Kidney tubule cell (primary cell): ENCODE measurements around the gene GMNC.
"Not testable (repeated sequence)": the region's sequence is repeated elsewhere in the genome, so short reads cannot be mapped to it uniquely, and the experiment has no call there.

ENCODE experiments used
- DNase-seq: peaks from one replicate; pipeline ENCODE4 v3.0.0-alpha.2; 2018; ENCODE audit warnings: low spot score

GMNC gene, protein sequence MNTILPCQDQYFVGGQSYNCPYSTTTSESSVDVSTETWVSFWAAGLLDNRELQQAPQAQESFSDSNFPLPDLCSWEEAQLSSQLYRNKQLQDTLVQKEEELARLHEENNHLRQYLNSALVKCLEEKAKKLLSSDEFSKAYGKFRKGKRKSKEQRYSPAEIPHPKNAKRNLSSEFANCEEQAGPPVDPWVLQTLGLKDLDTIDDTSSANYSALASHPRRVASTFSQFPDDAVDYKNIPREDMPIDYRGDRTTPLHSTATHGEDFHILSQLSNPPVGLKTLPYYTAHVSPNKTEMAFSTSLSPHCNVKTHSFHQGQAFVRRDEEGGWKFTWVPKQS

DNA sequence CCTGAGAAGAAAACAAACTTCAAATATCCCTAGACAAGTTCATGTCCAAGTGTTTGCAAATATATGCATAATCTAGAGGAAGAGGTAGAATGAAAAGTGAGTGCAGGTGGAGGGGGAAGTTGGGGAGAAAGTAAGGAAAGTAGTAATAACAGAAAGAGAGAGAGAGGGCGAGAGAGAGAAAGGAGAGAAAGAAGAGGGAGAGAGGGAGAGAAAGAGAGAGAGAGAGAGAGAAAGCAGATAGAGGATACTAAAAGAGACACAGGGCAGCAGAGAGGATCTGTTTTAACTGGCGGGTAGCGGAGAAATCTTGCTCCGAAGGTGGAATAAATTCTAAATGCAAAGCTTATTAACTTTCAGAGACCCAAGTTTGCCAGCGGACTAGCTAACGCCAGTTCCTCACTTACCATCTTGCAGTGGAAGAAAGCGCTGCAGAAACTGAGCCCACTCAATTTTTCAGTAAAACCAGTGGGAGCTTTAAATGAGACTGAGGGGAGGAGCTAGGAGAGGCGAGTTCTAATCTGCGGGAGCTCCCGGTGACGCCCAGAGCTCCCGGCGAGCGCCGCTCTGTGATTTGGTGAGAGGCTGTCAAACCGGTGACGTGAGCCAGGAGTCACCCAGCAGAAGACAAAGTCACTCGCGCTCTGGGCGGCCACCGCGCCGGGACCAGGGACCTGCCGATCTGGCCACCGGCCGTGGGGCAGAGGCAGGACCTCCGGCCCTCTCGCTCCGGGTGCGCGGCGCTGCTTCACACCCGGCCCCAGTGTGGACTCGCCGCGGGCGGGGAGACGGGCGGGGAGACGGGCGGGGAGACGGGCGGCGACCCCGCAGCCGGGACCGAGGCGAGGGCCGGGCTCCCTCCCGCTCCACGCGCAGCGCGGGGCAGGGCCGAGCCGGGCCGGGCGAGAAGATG lies at the start of gene GMNC:
TSS of gene GMNC (minus strand) at position 486 of the 910 bp plus-strand sequence. CDS start at position 407, 79 bp downstream.
- peak; percentile 89 for DNase-seq

DNA sequence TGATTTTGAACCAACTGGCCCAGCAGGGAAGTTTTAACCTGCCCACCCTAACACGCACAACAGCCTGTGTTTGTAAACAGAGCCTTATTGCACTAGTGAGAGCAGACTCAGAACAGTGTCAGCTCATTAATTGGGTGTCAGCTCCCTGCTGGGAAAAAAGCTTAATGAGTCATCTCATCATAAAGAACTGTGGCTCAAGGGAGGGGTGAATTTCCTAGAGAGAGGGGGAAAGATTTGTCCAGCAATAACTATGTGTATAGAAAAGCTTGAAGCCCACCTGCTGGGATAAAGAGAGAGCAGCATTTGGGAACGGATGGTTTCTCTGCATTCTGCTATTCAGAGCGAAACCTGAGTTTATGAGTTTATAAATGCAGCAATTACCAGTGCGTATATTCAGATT lies 48.9 kb upstream of the GMNC start:
- DNase-seq = no peak

DNA sequence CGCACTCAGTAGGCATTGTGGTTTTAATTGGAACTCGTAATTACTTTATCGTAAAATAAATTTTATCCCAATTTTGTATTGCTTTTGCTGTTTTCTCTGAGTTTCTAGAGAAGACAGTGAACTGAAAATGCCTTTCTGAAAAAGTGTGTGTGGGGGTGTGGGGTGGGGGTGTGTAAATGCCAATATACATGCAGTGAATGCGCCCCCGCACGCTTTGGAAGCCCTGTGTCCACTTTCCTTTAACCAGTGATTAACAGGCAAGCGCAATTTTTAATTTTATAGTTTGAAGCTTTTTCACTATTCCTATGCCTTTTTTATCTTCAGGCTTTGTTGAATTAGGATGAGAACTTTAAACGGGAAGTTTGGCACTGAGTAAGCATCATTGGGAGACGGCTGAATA lies 47.4 kb upstream of the GMNC start:
- no peak for DNase-seq

DNA sequence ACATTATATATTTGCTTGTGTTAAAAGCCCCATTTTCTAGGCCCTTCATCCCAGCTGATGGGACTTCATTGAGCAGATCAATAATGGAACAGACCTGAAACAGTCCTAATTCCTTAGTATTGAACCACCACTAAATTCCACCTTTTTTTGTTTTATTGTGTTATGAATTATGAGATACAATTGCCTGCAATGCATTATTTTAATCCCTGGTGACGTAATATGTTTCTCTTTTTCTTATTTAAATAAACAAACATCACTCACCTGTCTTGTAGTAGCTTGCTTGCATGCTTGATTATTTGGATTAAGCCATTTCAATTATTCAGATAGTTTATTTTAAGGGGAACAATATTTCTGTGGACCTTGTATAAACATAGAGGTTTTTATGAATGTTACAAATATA lies 40.7 kb upstream of the GMNC start:
- no peak for DNase-seq

DNA sequence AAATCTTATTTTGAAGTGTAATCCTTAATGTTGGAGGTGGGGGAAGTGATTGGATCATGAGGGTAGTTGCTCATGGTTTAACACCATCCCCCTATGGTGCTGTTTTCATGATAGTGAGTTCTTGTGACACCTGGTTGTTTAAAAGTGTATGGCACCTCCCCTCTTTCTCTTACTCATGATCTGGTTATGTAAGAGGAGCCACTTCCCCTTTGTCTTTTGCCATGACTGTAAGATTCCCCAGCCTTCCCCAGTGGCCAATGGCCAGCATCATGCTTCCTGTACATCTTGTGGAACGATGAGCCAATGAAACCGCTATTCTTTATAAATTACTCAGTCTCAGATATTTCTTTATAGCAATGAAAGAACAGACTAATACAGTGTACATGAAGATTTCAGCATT lies 39.8 kb upstream of the GMNC start:
- peak; percentile 9 for DNase-seq

DNA sequence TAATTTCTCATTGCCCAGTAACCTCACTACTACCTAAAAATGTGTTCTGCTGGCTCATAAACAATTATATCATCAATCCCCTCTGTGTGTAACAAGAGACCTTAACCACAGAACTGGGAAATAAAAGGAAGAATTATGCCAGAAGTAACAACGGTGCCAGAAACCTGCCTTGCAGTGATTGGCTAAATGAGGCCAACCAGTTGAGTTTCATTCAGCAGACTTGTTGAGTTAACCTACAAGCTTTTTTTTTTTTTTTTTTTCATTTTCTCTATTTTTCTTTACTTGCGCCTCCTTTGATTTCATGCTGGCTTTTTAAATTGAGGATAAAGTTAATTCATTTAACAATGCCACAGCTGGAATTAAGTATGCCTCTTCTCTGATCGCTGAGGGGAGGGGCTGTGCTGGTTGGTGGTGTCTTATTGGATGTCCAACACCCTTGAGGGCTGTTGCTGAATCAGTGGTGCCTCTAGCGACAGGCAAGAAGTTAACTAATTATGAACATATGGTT lies 30.0 kb upstream of the GMNC start:
- no peak for DNase-seq

DNA sequence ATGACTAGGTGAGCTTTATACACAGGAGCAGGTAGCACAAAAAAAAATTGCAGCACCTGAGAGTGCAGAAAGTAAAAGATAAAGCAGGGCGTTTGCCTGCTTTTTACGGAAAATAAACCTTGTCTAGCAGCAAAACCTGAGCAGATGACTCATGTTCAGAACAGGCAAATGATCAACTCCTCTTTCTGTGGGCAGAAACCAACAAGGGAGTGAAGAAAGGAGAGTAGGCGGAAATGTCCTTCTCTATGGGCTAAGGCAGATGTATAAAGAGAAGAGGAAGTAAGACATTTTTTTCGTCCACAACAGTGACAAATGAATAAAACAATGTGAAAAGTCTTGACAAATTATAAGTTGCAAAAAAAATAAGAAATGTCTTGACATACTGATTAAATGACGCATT lies 24.5 kb upstream of the GMNC start:
- peak; percentile 76 for DNase-seq

DNA sequence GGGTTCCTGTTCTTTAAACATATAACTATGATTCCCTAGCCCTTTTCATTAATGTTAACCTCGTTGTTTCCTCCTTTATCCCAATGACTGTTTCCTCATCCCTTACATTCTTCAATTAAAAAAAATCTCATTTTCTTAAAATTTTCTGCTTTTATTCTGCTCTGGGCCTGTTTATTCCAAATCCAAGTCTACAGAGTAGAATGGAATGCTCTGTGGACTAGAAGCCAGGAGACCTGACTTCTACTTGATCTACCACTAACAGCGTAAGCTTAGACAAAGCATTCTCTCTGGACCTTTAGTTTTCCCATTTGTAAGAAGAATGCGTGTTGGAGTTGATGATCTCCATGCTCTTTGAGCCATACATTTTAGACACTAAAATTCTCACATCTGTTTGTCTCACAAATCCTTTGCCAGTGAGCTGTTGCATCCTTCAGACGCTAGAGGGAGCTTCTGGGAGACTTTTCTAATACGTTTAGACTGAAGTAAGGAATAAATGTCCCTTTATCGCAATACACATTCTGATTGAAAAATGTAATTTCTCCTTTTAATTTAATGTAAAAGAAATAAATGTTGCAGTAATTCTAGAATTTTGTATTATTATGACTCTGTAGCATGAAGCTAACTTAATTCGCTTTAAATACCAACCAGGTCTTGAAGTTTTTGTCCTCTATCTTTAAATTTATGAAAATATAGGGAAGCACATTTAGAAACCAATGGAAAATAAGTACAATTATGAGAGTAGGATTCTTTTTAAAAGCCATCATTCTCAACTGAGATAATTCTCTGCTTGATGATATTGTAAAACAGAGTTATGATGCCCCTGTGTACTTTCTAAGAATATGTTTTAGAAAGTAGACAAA lies 21.7 kb upstream of the GMNC start:
- DNase-seq = peak; percentile 69

DNA sequence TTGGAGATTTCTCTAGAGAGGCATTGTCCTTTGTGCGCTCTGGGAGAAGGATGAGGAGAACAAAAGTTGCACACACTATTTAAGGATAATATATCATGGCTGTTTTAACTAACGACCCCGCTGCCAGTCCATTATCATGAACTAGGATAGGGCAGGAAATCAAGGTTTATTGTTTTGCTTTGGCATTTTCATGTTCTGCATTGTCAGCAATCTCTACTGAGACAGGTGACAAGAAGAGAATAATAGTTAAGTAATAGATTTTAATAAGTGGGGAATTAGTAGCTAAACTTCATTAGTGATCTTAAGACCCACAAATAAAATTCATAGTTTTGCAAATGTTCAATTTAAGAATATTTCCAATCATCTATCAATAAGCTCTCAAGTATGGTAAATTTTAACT lies 20.6 kb upstream of the GMNC start:
- DNase-seq = no peak

DNA sequence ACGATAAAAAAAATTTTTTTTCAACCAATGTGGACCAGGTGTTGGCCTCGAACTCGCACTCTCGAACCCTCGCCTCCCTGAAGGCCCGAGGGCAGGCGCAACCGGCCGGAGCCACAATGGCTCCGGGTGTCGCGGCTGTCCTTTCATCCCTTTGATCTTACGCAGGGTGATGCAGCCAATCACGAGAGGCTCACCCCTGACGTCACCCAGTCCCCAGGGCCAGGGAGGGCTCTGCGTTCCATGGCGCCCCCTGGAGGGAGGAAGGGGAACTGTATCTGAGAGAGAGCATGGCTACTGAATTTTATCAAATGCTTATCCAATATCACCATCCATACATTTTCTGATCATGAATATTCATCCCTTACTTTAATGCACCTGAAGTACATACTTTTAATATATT lies 15.4 kb upstream of the GMNC start:
- DNase-seq = no peak

DNA sequence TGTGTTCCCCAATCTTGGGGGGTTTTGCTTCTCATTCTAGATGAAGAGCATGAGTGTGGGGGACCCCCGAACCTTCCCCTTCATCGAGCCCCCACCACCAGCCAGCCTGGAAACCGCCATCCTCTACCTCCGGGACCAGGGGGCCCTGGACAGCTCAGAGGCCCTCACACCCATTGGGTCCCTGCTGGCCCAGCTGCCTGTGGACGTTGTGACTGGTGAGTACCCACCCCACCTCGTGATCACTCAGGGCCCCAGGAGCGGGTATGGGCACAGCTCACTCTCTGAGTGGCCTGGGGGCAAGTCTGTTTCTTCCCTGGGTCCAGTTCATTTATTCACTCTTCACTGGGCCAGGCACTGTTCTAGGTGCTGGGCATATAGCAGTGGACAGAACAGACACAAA lies 13.9 kb upstream of the GMNC start:
- DNase-seq = not testable (repeated sequence)

DNA sequence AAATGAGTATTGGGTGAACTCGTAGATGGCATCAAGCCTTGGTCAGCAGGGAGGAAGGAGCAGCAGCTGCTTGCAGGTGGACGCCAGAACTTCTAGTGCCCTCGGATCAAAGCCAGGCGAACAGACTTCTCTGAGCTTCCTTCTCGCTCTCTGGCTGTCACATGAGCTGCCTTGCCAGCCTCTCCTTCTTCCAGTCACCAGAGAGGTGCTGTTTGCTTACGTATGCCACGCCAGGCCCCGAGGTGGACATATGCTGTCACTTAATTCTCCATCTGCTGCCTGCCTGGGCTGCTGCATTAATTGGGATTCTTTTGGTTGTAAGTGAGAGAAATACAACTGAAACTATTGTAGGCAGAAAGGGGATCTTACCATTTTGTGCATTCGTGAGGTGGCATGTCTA lies 12.6 kb upstream of the GMNC start:
- not testable (repeated sequence) for DNase-seq

DNA sequence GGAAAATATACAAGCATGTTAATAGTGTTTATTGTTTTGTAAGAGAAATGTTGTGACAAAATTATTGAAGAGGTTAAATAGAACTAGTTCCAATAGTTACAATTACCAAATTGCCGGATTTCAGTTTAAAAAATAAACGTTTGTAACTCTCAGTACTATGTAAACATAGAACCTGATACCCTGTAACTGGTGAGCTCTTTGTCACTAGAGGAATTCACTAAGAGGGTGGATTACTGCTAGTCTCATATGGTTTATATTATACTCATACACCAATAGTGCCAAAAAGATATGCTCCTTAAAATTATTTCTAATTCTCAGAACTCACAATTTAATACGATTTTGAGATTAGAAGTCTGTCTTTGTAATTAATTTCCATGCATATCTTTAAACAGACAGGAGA lies 7.6 kb upstream of the GMNC start:
- DNase-seq = no peak

DNA sequence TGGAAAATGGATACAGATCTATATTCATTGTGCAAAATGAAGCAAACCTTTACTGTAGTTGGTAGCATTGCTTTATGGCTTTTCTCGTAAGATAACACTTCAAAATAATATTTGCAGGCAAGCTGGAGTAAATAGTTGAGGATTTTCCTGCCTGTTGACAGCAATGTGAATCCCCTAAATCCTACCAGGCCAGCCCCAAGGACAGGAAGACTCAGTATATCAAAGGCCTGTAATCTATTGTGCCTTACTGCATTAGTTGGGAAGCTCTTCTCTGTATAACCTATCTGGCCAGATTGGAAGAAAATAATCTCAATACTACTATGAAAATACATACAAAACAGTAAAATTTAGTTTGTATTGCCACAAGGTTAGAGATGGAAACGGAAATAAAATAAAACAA lies 4.6 kb upstream of the GMNC start:
- no peak for DNase-seq

DNA sequence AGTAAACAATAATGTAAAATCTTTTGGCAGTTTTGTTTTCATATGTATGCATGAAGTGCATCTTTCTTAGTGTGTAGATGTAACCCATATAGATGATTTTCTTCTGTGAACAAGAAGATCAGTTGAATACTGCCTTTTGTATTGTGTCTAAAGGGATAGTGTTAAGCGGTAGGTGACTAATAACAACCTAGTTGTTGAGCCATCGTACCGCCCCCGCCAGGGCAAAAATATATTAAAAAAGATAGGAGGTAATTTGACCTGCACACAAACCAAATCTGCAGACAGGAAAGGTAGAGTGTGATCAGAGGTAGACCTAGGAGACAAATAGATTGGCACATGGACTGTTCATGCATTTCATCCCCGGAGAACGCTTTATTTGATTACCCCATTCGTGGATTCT lies 3.3 kb upstream of the GMNC start:
- peak; percentile 53 for DNase-seq

DNA sequence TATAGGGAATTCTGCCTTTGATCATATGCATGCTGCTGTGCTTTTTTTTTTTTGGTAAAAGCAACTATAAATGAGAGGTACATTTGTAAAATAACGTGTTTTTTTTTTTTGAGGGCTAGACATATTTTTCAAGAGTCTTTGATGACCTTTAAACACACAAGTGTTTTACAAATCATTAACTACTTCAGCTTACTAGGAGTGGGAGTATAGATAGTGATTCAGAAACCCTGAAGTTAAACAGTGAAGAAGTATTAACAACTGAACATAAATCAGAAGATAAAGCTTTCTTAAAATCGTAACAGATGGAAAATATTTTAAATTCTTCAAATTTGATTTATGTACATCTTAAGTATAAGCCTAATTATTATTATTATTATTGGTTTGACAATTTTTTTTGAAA lies 2.9 kb upstream of the GMNC start:
- DNase-seq = peak; percentile 55

DNA sequence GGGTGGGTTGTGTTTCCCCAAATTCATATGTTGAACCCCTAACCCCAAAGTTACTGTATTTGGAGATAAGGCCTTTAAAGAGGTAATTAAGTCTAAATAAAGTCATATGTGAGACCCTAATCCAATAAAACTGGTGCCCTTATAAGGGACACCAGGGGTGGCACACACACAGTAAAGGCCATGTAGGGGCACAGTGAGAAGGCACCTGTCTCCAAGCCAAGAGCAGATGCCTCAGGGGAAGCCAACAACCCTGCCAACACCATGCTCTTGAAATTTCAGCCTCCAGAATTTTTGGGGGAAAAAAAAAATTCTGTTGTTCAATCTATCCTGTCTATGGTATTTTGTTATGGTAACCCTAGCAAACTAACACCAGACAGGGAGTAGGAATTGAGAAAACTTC lies 1.5 kb upstream of the GMNC start:
- no peak for DNase-seq

DNA sequence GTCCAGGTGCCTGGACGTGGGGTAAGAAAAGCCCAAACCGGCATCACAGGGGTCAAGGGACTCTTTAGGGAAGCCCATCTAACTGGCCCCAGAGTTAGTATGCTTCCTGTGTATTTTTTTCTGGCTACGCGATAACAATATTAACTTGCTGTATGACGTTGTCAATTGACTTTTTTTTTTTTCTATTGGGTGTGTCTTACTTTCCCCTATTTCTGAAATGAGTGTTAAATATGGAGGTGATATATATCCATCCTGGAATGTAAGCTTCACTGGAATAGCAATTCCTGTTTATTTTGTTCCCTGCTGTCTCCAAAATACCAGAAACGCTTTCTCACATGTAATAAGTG lies 598 bp upstream of the GMNC start:
- DNase-seq = peak; percentile 15

DNA sequence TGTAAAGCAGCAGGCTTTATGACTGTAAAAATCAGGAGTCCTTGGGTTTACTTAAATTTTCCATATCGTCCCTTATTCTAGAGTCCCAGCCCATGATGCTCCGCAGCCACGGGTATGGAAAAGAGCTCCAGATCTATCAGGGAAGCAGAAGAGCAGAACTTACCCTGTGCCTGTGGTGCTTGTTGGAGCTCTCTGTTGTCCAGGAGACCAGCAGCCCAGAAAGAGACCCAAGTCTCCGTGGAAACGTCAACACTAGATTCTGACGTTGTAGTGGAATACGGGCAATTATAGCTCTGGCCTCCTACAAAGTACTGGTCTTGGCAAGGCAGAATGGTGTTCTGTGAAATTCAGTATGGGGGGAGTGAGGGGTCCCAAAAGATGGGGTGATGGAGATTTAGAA lies 2.0 kb downstream of the GMNC start:
- no peak for DNase-seq

DNA sequence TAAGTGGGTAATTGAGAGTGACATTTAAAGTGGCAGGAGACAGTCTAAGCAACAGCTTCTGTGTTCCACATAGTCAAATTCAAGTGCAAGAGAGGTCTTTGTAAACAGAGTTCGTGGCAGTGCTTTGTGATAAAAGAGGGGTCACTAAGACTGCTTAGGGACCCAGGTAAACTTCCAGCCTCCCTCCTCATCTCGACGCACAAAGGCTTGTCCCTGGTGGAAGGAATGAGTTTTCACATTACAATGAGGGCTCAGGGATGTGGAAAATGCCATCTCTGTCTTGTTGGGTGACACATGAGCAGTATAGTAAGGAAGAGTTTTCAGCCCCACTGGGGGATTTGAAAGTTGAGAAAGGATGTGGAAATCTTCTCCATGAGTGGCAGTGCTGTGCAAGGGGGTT lies 7.3 kb downstream of the GMNC start:
- no peak for DNase-seq

DNA sequence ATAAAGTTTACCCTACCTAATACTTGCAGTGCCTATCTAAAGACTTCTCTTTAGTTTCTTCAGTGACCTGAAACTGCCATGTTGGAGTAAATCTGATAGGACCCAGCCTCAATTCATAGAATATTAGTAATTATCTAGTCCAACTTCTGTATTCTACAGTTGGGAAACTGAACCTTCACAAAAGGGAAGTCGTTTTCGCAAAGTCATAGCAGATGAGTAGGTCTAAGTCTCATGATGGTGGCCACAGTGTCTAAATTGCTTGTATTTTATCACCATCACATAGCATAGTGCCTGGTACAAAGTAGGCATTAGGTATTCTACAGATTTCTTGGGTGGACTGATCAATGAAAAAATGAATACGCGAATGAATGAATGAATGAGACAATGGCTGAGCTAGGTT lies 8.4 kb downstream of the GMNC start:
- DNase-seq = no peak

DNA sequence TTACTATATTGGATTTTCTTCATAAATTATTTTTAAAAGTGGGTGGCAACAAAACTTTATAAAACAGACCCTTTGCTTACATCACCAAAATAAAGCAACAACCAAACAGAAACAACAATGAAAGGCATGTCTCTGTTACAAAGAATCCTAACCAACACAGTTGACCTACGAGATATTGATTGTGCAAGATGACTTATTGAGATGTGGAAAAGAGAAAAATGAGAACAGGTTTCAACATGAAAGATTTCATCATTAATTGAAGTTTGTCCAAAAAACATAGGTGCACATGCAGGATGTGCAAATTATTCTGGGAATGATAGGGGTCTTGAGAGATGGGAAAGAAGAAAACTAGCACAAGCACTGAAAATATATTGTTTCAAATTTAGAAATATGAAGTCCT lies 9.0 kb downstream of the GMNC start:
- DNase-seq = no peak
